ENCODE data around the gene C5orf15.

The C5orf15 gene

GRCh38 chr5:133924221-133924920, 44.1 kb downstream of the C5orf15 start:
- no peak for DNase-seq (ENCODE audit: low read depth in 2 of 2)

GRCh38 chr5:133921979-133922378, 46.4 kb downstream of the C5orf15 start:
- no peak for DNase-seq (ENCODE audit: low read depth in 2 of 2)

GRCh38 chr5:133921069-133921468, 47.4 kb downstream of the C5orf15 start:
- DNase-seq (ENCODE audit: low read depth in 2 of 2), result no peak

DNA sequence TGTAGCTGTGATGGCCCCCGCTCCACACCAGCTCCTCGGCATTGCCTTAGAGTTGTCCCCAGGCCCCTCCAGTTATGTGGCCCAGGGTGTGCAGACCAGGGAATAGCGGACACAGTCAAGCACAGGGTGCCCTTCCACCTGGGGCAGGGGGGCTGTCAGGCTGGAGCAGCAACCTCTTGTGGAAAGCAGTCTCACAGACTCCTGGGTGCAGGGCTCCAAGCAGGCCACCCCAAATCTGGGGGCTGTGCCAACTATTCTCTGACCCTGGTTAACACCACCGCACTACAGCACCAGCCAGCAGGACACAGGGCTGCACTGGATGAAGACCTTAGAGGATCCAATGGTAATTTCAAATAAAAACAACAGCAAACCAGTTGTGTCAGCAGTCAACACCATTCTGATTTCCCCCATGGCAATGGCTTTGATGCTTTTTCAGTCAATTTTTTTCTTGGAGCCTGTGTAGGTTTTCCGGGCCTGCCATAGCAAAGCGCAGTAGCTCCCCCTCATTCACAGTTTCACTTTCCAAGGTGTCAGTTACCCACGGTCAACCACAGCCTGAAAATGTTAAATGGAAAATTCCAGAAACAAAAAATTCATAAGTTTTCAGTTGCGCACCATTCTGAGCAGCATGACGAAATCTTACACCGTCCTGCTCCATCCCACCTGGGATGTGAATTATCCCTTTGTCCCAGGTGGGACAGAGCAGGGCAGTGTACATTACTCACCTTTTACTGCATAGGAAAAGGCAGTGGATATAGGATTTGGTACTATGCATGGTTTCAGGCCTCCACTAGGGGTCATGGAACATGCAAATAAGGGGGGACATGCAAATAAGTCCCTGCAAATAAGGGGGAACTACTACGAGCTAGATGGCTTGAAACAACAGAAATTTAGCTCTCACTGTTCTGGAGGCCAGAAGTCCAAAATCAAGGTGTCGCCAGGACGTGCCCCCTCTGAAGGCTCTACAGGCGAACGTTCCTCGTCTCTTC, 49.0 kb downstream of the C5orf15 start:
- no peak for DNase-seq (ENCODE audit: low read depth in 2 of 2)

DNA sequence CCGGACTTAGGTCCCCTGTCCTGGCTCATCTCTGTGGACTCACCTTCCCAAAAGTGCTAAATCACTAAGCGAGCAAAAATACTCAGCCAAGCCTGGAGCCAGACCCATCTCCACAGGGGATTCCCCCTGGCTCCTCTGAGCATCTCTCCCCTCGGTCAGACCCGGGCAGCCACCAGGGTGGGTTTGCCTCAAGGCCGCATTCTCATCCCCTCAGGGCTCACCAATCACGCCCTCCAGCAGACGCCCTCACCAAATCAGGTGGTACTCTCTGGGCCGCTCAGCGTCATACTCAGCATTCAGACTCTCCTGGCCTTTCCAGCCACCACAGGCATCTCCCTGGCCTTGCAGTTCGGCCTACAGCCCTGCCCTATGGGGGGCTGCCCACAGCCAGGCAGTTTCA, 49.7 kb downstream of the C5orf15 start:
- DNase-seq (ENCODE audit: low read depth in 2 of 2), result no peak

- no peak for DNase-seq (ENCODE audit: low read depth in 2 of 2)
These were observed 50.1 kb downstream of the C5orf15 start for GRCh38 chr5:133918316-133918715.

DNA sequence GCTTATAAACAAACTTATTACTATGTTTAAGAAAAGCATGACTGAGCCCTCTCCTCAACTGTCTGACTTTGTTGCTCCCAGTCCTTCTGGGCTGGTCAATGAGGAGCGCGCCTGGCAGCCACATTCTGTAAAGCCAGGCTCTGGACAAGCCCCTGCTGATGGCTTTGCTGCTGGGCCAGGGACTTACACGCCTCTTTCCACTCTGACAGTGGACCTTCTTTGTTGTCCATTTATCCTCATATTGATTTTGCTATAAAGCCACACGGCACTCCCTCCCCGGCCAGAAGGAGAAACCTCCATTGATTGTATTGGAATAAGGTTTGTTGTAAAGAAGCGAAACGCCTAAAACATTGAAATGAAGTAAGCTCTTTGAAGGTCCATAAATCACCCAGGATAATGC, 50.6 kb downstream of the C5orf15 start:
- no peak for DNase-seq (ENCODE audit: low read depth in 2 of 2)

GRCh38 chr5:133916914-133917313, 51.5 kb downstream of the C5orf15 start:
- no peak for DNase-seq (ENCODE audit: low read depth in 2 of 2)

GRCh38 chr5:133916479-133916878, 51.9 kb downstream of the C5orf15 start:
- no peak for DNase-seq (ENCODE audit: low read depth in 2 of 2)

GRCh38 chr5:133914434-133914833, 54.0 kb downstream of the C5orf15 start:
- no peak for DNase-seq (ENCODE audit: low read depth in 2 of 2)

GRCh38 chr5:133913413-133914155, 54.8 kb downstream of the C5orf15 start:
- DNase-seq (ENCODE audit: low read depth in 2 of 2), result no peak

DNA sequence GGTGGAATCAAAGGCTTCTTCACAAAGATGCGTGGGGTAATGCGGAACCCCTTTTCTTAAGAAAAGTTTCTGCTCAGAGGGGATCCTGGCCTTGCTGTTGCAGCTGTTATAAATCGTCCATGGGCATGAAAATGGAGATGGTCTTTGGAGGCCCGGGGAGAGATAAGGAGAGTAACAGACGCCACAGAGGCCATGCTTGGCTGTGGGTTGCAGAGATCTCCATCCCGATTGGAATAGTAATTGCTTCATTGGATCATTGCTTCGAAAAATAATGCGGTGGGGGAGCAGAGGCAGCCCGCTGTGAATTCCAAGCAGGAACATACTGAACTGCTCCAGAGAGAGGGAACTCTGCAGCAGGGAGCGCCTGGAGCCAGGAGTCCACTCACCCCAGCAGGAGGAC, 55.5 kb downstream of the C5orf15 start:
- DNase-seq (ENCODE audit: low read depth in 2 of 2), result no peak

- DNase-seq (ENCODE audit: low read depth in 2 of 2), result no peak
These were observed 57.9 kb downstream of the C5orf15 start for GRCh38 chr5:133910571-133910970.

- DNase-seq (ENCODE audit: low read depth in 2 of 2), result no peak
These were observed 58.8 kb downstream of the C5orf15 start for GRCh38 chr5:133909603-133910002.

GRCh38 chr5:133907075-133907474, 61.4 kb downstream of the C5orf15 start:
- DNase-seq (ENCODE audit: low read depth in 2 of 2), result no peak

- no peak for DNase-seq (ENCODE audit: low read depth in 2 of 2)
These were observed 62.1 kb downstream of the C5orf15 start for GRCh38 chr5:133906303-133906702.

Measured in fibroblast of skin of left biceps (primary cell).